Activated CD4-positive, alpha-beta memory T cell treated with anti-CD3 and anti-CD28 coated beads for 36 hours (primary cell): ENCODE data around the gene VEPH1. TPM values are rescaled to one million over a fixed set of nuclear protein-coding genes. Genes with fewer than 3 reads are reported as not detected.

Experiments used
- CTCF ChIA-PET: fragments of 350-600 bp; sonication (Branson Sonifier 250); formaldehyde crosslinking; loops from one replicate; lab custom pipeline; 2021; ENCODE audit warnings: antibody characterized with exemption, inconsistent platforms; lab: Charles Lee
- POLR2A ChIA-PET: fragments of 350-600 bp; sonication (Branson Sonifier 250); formaldehyde crosslinking; loops from one replicate; lab custom pipeline; 2021; ENCODE audit warnings: antibody characterized with exemption; lab: Charles Lee
- DNase-seq: peaks from one replicate; pipeline ENCODE4 v3.0.0-alpha.2; 2020
- H3K27ac Mint-ChIP-seq: one replicate; pipeline ENCODE4 v1.8.0; 2021; ENCODE audit warnings: mixed read lengths
- H3K27me3 Mint-ChIP-seq: one replicate; pipeline ENCODE4 v1.8.0; 2021; ENCODE audit warnings: mixed read lengths
- H3K36me3 Mint-ChIP-seq: one replicate; pipeline ENCODE4 v1.8.0; 2021; ENCODE audit warnings: mixed read lengths
- H3K4me1 Mint-ChIP-seq: one replicate; pipeline ENCODE4 v1.8.0; 2021; ENCODE audit warnings: low read depth, mixed read lengths
- H3K4me3 Mint-ChIP-seq: one replicate; pipeline ENCODE4 v1.8.0; 2021; ENCODE audit warnings: mild to moderate bottlenecking, mixed read lengths
- H3K9me3 Mint-ChIP-seq: one replicate; pipeline ENCODE4 v1.8.0; 2021; ENCODE audit warnings: mixed read lengths
- intact Hi-C: fragments of 100-400 bp; cut with micrococcal nuclease; formaldehyde crosslinking; loops from one replicate; pipeline ENCODE4 v1.15.1; 2023
- total RNA-seq, 2 experiments: library from RNA; stranded (reverse); gene quantifications; one replicate each; pipeline ENCODE4 v1.2.3, GENCODE V29; 2021

VEPH1 gene
- total RNA-seq, 2 experiments from 2014 or later, result not detected

DNA sequence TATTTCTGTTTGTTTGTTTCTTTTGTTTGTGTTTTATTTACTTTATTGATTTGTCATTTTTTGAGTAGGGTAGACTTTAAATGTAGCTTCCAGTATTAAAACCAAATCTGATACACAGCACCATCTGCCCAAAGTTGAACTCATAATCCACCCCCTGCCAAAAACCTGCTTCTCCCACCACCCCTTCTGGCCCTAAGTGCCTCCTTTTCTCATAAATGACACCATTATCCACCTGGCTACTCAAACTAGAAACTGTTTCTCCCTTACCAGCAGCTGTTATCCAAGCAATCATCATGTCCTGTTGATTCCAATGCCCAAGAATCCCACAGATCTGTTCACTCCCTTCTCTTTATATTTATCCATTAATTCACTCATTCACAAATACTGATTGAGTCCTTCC, 88.4 kb downstream of the VEPH1 start:
- no peak overlapping the region for H3K4me3 Mint-ChIP-seq
- ChIA-PET POLR2A (no interaction called here), CTCF (no interaction called here)
- H3K4me1 Mint-ChIP-seq, result no peaks in the 10 kb centered on the region
- peaks cover 3% of the 10 kb centered on the region for H3K27me3 Mint-ChIP-seq
- no peaks in the 10 kb centered on the region for H3K36me3 Mint-ChIP-seq
- peaks cover 3% of the 10 kb centered on the region for H3K9me3 Mint-ChIP-seq
- H3K27ac Mint-ChIP-seq, result no peak overlapping the region
- intact Hi-C loops, result no loop called here
- DNase-seq, result no peak

GRCh38 chr3:157412323-157412855, 90.8 kb downstream of the VEPH1 start:
- H3K4me3 Mint-ChIP-seq, result no peak overlapping the region
- H3K9me3 Mint-ChIP-seq, result no peaks in the 10 kb centered on the region
- ChIA-PET CTCF (no interaction called here), POLR2A (no interaction called here)
- H3K36me3 Mint-ChIP-seq, result no peaks in the 10 kb centered on the region
- H3K27ac Mint-ChIP-seq, result no peak overlapping the region
- H3K4me1 Mint-ChIP-seq, result no peaks in the 10 kb centered on the region
- H3K27me3 Mint-ChIP-seq, result peaks cover 3% of the 10 kb centered on the region
- intact Hi-C loops, result no loop called here
- DNase-seq, result no peak

DNA sequence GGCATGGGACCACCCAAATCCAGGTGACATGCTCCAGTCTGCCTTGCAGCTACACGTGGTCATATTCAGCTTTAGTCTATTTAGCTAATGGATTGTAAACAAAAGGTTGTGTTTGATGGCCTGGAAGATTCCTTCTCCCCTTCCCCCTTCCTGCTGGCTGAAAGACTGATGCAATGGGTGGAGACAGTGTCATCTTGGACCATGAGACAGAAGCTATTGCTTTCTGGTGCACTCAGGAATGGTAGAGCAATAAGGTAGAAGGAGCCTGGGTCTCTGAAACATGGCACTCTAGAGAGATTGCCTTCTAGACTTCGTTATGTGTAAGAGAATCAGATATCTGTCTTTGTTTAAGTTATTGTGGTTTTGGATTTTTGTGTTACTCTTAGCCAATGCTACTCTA, 92.3 kb downstream of the VEPH1 start:
- Mint-ChIP-seq H3K36me3 (no peaks in the 10 kb centered on the region), H3K27ac (no peak overlapping the region), H3K9me3 (no peaks in the 10 kb centered on the region), H3K4me3 (no peak overlapping the region), H3K27me3 (peaks cover 3% of the 10 kb centered on the region), H3K4me1 (no peaks in the 10 kb centered on the region)
- no peak for DNase-seq
- POLR2A ChIA-PET, result no interaction called here
- intact Hi-C loops, result no loop called here
- CTCF ChIA-PET, result no interaction called here

DNA sequence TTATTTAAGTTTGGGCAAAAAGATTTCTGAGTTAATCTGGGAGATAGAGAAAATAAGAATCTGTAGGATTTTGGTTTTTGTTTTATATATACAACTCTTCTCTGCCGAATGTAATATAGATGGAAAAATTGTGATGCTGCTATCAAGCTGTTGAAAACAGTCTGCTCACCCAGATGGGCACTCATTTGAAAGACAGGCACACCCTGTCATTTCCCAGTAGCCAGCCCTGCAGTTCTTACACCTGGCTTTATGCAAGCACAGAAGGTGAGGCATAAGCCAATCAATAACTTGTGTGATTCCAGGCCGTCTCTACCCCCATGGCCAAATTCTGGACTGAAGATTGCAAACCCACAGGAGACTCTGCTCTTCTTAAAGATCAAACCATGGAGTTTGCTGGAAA, 93.7 kb downstream of the VEPH1 start:
- H3K4me3 Mint-ChIP-seq, result no peak overlapping the region
- no peak for DNase-seq
- H3K27me3 Mint-ChIP-seq, result no peaks in the 10 kb centered on the region
- ChIA-PET CTCF (interaction anchor here (0.6 kb wide), 1 partner anchor 971 kb away, joined by 3 read pairs; no protein-coding TSS in a partner anchor), POLR2A (no interaction called here)
- no peak overlapping the region for H3K27ac Mint-ChIP-seq
- no peaks in the 10 kb centered on the region for H3K4me1 Mint-ChIP-seq
- no peaks in the 10 kb centered on the region for H3K9me3 Mint-ChIP-seq
- intact Hi-C loops, result no loop called here
- no peaks in the 10 kb centered on the region for H3K36me3 Mint-ChIP-seq

DNA sequence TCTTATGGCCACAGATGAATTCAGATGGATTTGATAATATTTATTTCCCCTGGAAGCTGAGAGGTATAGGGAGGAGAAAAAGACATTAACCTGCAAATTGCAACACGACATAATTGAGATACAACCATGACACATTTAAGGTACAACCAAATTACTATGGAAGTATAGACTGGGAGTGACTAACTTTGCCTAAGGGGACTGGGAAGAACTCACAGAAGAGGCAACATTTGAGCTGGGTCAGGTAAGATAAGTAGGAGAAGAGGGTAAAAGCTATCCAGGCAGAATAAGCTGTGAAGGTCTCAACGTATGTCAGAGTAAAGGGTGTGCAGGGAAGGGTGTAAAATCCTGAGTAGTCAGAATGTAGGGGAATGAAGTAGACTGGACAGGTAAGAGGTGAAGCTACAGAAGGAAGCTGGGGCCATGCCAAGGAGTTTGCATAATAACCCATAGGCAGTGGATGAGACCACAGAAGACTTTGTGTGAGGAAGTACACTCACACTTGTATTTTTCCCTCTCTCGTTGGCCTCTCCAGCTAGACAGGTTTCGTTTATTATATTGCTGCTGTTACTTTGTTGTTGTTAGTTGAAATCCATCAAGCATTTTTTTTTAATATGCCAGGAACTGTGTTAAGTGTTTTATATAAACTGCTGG, 94.6 kb downstream of the VEPH1 start:
- ChIA-PET CTCF (no interaction called here), POLR2A (no interaction called here)
- Mint-ChIP-seq H3K36me3 (no peaks in the 10 kb centered on the region), H3K4me1 (no peaks in the 10 kb centered on the region), H3K4me3 (no peak overlapping the region), H3K27ac (no peak overlapping the region), H3K27me3 (no peaks in the 10 kb centered on the region), H3K9me3 (no peaks in the 10 kb centered on the region)
- no peak for DNase-seq
- intact Hi-C loops, result no loop called here

GRCh38 chr3:157407769-157408168, 95.4 kb downstream of the VEPH1 start:
- no peaks in the 10 kb centered on the region for H3K4me1 Mint-ChIP-seq
- ChIA-PET POLR2A (no interaction called here), CTCF (no interaction called here)
- intact Hi-C loops, result no loop called here
- no peak for DNase-seq
- H3K36me3 Mint-ChIP-seq, result no peaks in the 10 kb centered on the region
- H3K9me3 Mint-ChIP-seq, result no peaks in the 10 kb centered on the region
- no peak overlapping the region for H3K4me3 Mint-ChIP-seq
- no peaks in the 10 kb centered on the region for H3K27me3 Mint-ChIP-seq
- no peak overlapping the region for H3K27ac Mint-ChIP-seq

DNA sequence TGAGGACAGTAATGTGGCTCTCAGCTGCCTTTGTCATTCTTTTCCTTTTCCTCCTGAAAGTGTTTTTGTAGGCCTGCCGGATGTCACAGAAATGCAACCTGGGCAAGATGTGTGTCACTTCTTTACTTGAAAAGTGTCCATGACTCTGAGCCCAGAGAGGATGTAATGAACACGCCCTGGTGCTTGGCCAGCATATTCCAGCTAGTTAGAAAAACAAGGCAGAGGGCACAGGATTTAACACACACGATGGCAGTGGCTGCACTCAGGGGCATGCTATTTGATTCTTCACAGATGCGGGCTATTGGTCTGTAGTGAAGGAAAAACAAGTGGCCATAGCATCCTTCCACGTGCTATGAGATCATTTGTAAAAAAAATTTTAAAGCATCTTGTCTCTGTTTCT, 96.8 kb downstream of the VEPH1 start:
- ChIA-PET CTCF (no interaction called here), POLR2A (no interaction called here)
- DNase-seq, result no peak
- no peaks in the 10 kb centered on the region for H3K27me3 Mint-ChIP-seq
- no peak overlapping the region for H3K27ac Mint-ChIP-seq
- H3K4me1 Mint-ChIP-seq, result no peaks in the 10 kb centered on the region
- no peaks in the 10 kb centered on the region for H3K9me3 Mint-ChIP-seq
- H3K4me3 Mint-ChIP-seq, result no peak overlapping the region
- no peaks in the 10 kb centered on the region for H3K36me3 Mint-ChIP-seq
- intact Hi-C loops, result no loop called here

DNA sequence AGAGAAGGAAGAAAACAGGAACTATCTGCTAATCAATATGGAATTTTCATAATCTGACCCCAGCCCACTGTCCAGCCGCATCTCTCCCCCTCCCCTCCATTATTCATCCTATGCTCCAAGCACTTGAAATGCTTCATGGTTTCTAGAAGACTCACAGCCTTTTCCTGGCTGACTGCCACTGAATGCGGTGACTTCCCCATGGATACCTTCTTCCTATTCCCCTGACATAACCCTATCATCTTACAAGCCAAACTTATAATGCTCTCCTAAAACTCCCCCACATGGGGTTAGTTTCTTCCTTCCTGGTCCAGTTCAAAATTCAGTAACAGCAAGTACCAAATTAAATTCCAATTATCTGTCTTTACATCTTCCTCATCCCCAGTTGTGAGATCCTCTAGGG, 97.8 kb downstream of the VEPH1 start:
- no peaks in the 10 kb centered on the region for H3K36me3 Mint-ChIP-seq
- H3K27ac Mint-ChIP-seq, result no peak overlapping the region
- POLR2A ChIA-PET, result no interaction called here
- H3K27me3 Mint-ChIP-seq, result no peaks in the 10 kb centered on the region
- no peaks in the 10 kb centered on the region for H3K4me1 Mint-ChIP-seq
- intact Hi-C loops, result no loop called here
- no peak for DNase-seq
- CTCF ChIA-PET, result no interaction called here
- H3K9me3 Mint-ChIP-seq, result no peaks in the 10 kb centered on the region
- no peak overlapping the region for H3K4me3 Mint-ChIP-seq

DNA sequence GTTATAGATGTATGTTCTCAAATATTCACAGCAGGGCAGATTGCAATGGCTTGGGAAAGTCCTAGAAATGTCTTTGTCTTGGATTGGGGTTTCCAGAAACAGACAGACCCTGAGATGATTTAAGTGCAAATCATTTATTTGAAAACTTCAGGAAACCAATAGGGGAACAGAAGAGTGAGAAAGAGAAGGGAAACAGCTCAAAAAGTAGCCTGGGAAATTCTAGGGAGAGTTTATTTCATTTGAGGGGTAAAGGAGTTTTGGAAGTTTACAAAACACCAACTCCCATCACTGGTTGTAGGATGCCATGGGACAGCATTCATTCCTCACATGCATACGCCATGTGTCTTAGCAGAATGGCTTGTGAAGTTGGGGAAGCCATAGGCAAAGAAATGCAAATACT, 98.8 kb downstream of the VEPH1 start:
- no peaks in the 10 kb centered on the region for H3K9me3 Mint-ChIP-seq
- ChIA-PET POLR2A (no interaction called here), CTCF (interaction anchor here (0.6 kb wide), 1 partner anchor 99 kb away, joined by 3 read pairs; the partner anchor contains the start of gene VEPH1)
- no peaks in the 10 kb centered on the region for H3K4me1 Mint-ChIP-seq
- no peak overlapping the region for H3K27ac Mint-ChIP-seq
- no peak overlapping the region for H3K4me3 Mint-ChIP-seq
- no peaks in the 10 kb centered on the region for H3K27me3 Mint-ChIP-seq
- intact Hi-C loops, result no loop called here
- no peak for DNase-seq
- H3K36me3 Mint-ChIP-seq, result no peaks in the 10 kb centered on the region

GRCh38 chr3:157398598-157398997, 104.6 kb downstream of the VEPH1 start:
- ChIA-PET POLR2A (no interaction called here), CTCF (no interaction called here)
- no peaks in the 10 kb centered on the region for H3K36me3 Mint-ChIP-seq
- H3K4me3 Mint-ChIP-seq, result no peak overlapping the region
- no peak for DNase-seq
- H3K4me1 Mint-ChIP-seq, result no peaks in the 10 kb centered on the region
- intact Hi-C loops, result no loop called here
- no peak overlapping the region for H3K27ac Mint-ChIP-seq
- peaks cover 4% of the 10 kb centered on the region for H3K27me3 Mint-ChIP-seq
- no peaks in the 10 kb centered on the region for H3K9me3 Mint-ChIP-seq

- H3K4me1 Mint-ChIP-seq, result no peaks in the 10 kb centered on the region
- intact Hi-C loops, result no loop called here
- no peaks in the 10 kb centered on the region for H3K9me3 Mint-ChIP-seq
- no peak overlapping the region for H3K27ac Mint-ChIP-seq
- H3K4me3 Mint-ChIP-seq, result no peak overlapping the region
- POLR2A ChIA-PET, result no interaction called here
- CTCF ChIA-PET, result no interaction called here
- no peak for DNase-seq
- no peaks in the 10 kb centered on the region for H3K36me3 Mint-ChIP-seq
- H3K27me3 Mint-ChIP-seq, result peaks cover 4% of the 10 kb centered on the region
Measured at GRCh38 chr3:157394411-157394810, 108.8 kb downstream of the VEPH1 start.

DNA sequence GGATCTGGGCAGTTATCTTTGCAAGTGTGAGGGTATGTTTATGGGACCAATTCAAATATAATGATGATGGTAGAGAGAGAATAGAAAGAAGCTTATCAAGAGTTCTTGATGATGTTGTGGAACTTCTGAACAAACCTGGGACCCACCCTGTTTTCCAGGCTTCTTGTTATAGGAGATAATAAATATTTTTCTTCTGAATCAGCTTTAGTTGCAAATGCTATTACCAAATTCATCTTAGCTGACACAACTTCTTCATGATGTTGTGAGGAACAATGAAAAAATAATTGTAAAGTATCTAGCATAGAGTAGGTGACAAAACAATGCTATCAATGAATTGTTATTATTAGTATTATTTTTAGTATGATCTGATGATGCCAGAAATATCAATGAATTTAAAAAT, 110.1 kb downstream of the VEPH1 start:
- Mint-ChIP-seq H3K9me3 (no peaks in the 10 kb centered on the region), H3K4me3 (no peak overlapping the region), H3K4me1 (no peaks in the 10 kb centered on the region), H3K27me3 (peaks cover 4% of the 10 kb centered on the region), H3K36me3 (no peaks in the 10 kb centered on the region), H3K27ac (no peak overlapping the region)
- ChIA-PET CTCF (no interaction called here), POLR2A (no interaction called here)
- intact Hi-C loops, result no loop called here
- no peak for DNase-seq

GRCh38 chr3:157392104-157392503, 111.1 kb downstream of the VEPH1 start:
- no peaks in the 10 kb centered on the region for H3K4me1 Mint-ChIP-seq
- POLR2A ChIA-PET, result no interaction called here
- H3K4me3 Mint-ChIP-seq, result no peak overlapping the region
- no peaks in the 10 kb centered on the region for H3K36me3 Mint-ChIP-seq
- intact Hi-C loops, result no loop called here
- no peak overlapping the region for H3K27ac Mint-ChIP-seq
- H3K9me3 Mint-ChIP-seq, result no peaks in the 10 kb centered on the region
- no peak for DNase-seq
- no peaks in the 10 kb centered on the region for H3K27me3 Mint-ChIP-seq
- CTCF ChIA-PET, result no interaction called here
